ENCODE results near the gene MYO5A.

The MYO5A gene

GRCh38 chr15:52506549-52506948, 22.1 kb downstream of the MYO5A start (continued):
- TF ChIP-seq ZBTB26 (tag by site-specific recombination; optimal IDR thresholded peaks at IDR 0.05) (no peak), ZNF518A (tag by site-specific recombination; conservative IDR thresholded peaks at IDR 0.05; ENCODE audit: low read depth) (no peak), CTCF (tag by site-specific recombination; IDR thresholded peaks at IDR 0.05) (no peak), KLF7 (tag by site-specific recombination; IDR thresholded peaks at IDR 0.05; ENCODE audit: borderline replicate concordance) (no peak), ZNF341 (tag by site-specific recombination; IDR thresholded peaks at IDR 0.05; ENCODE audit: low read depth) (no peak), ZNF707 (tag by site-specific recombination; IDR thresholded peaks at IDR 0.05) (no peak), ZNF548 (tag by site-specific recombination; IDR thresholded peaks at IDR 0.05) (no peak), ZNF560 (tag by site-specific recombination; IDR thresholded peaks at IDR 0.05; ENCODE audit: borderline replicate concordance) (no peak), ZNF140 (tag by site-specific recombination; IDR thresholded peaks at IDR 0.05) (no peak), INSM2 (tag by site-specific recombination; IDR thresholded peaks at IDR 0.05) (no peak), TSHZ1 (tag by site-specific recombination; IDR thresholded peaks at IDR 0.05; ENCODE audit: borderline replicate concordance) (no peak), ZNF175 (tag by site-specific recombination; IDR thresholded peaks at IDR 0.05) (no peak)

GRCh38 chr15:52505151-52505550, 23.5 kb downstream of the MYO5A start:
- Histone ChIP-seq H3K9me3 (ENCODE audit: control insufficient read depth, insufficient read depth, low read depth, low read length) (no peaks in the 10 kb centered on the region), H3K27ac (ENCODE audit: extremely low read depth, low read depth, low read length) (no peak overlapping the region), H3K4me3 (ENCODE audit: low read depth, low read length) (no peak overlapping the region), H3K36me3 (ENCODE audit: control insufficient read depth in 2 of 2, insufficient read depth in 1 of 2, low read length in 2 of 2) (no peaks in the 10 kb centered on the region), H3K4me1 (ENCODE audit: control insufficient read depth, insufficient read depth, low read length) (0 out of 2 replicates have a peak, but pooled peaks cover 3% of the 10 kb centered on the region)
- TF ChIP-seq HOXD13 (CRISPR knock-in tag; IDR thresholded peaks at IDR 0.05; ENCODE audit: borderline replicate concordance), result no peak
- ChIA-PET CTCF (no interaction called here), POLR2A (no interaction called here)

Data from HEK293 (cell line).